IMR-90 (cell line): ENCODE results near the gene PKN3. TPM values are rescaled to one million over a fixed set of nuclear protein-coding genes. Genes with fewer than 3 reads are reported as not detected.

ENCODE experiments used
- ATAC-seq: fragments of 200-7000 bp; cut with Tn5 transposase; 2 replicates; pipeline ENCODE4 v1.9.1; 2020; ENCODE audit warnings: low read depth, mild to moderate bottlenecking, moderate library complexity
- BruUV-seq: library from RNA; stranded (reverse); fragments of 400-500 nt; replicated peaks from 2 replicates; lab custom pipeline; 2021; lab: Mats Ljungman, UMichigan
- CTCF ChIA-PET: fragments of 300-600 bp; formaldehyde crosslinking; extraction: SDS; loops from one replicate; lab custom pipeline; 2021; ENCODE audit warnings: antibody characterized with exemption; lab: Yijun Ruan, JAX
- POLR2A ChIA-PET: fragments of 300-600 bp; sonication (Branson Sonifier 250); formaldehyde crosslinking; loops from one replicate; lab custom pipeline; 2022; ENCODE audit warnings: antibody characterized with exemption; ENCODE audit not compliant: unreplicated experiment; lab: Charles Lee
- DNase-seq: peaks from one replicate; pipeline ENCODE4 v3.0.0; 2013
- H2AFZ ChIP-seq: replicated peaks from 2 replicates; pipeline ENCODE3; 2013; ENCODE audit warnings: low read length, mild to moderate bottlenecking; ENCODE audit not compliant: poor library complexity
- H2AK5ac ChIP-seq: 2 replicates; pipeline ENCODE4 v1.6.1; 2013; ENCODE audit warnings: low read depth, low read length, inconsistent platforms
- H2AK9ac ChIP-seq: replicated peaks from 2 replicates; pipeline ENCODE3; 2013; ENCODE audit warnings: mild to moderate bottlenecking, low read depth, low read length, moderate library complexity; ENCODE audit not compliant: poor library complexity
- H2BK120ac ChIP-seq: 2 replicates; pipeline ENCODE4 v1.6.1; 2013; ENCODE audit warnings: low read depth, low read length, inconsistent platforms
- H2BK15ac ChIP-seq: 3 replicates; pipeline ENCODE4 v1.6.1; 2013; ENCODE audit warnings: low read depth, low read length, inconsistent platforms
- H2BK20ac ChIP-seq: 2 replicates; pipeline ENCODE4 v1.6.1; 2013; ENCODE audit warnings: low read depth, mild to moderate bottlenecking, inconsistent platforms, low read length, moderate library complexity
- H2BK5ac ChIP-seq: 2 replicates; pipeline ENCODE4 v1.6.1; 2013; ENCODE audit warnings: mild to moderate bottlenecking, low read depth, low read length, inconsistent platforms; ENCODE audit not compliant: poor library complexity, severe bottlenecking
- H3K14ac ChIP-seq: replicated peaks from 2 replicates; pipeline ENCODE4 v1.6.1; 2013; ENCODE audit warnings: low read depth, low read length, inconsistent platforms
- H3K18ac ChIP-seq: 2 replicates; pipeline ENCODE4 v1.6.1; 2013; ENCODE audit warnings: low read depth, low read length, control low read depth
- H3K23ac ChIP-seq: 2 replicates; pipeline ENCODE4 v1.6.1; 2013; ENCODE audit warnings: low read depth, low read length, inconsistent platforms
- H3K27ac ChIP-seq: 2 replicates; pipeline ENCODE4 v1.5.1; 2013; ENCODE audit warnings: mild to moderate bottlenecking, control low read depth, low read length; ENCODE audit not compliant: insufficient read depth
- H3K27me3 ChIP-seq: 2 replicates; pipeline ENCODE4 v1.6.1; 2013; ENCODE audit warnings: low read length; ENCODE audit not compliant: control insufficient read depth, insufficient read depth
- H3K36me3 ChIP-seq: 2 replicates; pipeline ENCODE4 v1.6.1; 2013; ENCODE audit warnings: low read length, mixed read lengths; ENCODE audit not compliant: control insufficient read depth, insufficient read depth
- H3K4ac ChIP-seq: 2 replicates; pipeline ENCODE4 v1.6.1; 2013; ENCODE audit warnings: low read depth, low read length, inconsistent platforms
- H3K4me1 ChIP-seq: 2 replicates; pipeline ENCODE4 v1.6.1; 2013; ENCODE audit warnings: low read length, mixed read lengths; ENCODE audit not compliant: control insufficient read depth, insufficient read depth
- H3K4me2 ChIP-seq: 2 replicates; pipeline ENCODE4 v1.6.1; 2013; ENCODE audit warnings: low read depth, mild to moderate bottlenecking, control low read depth, low read length, moderate library complexity
- H3K4me3 ChIP-seq: 2 replicates; pipeline ENCODE4 v1.5.1; 2013; ENCODE audit warnings: low read depth, mild to moderate bottlenecking, control low read depth, low read length, moderate library complexity; ENCODE audit not compliant: insufficient read depth
- H3K56ac ChIP-seq: 2 replicates; pipeline ENCODE4 v1.6.1; 2013; ENCODE audit warnings: low read length, inconsistent platforms; ENCODE audit not compliant: insufficient read depth; ENCODE audit errors: extremely low read depth
- H3K79me1 ChIP-seq, 2 experiments: 2 replicates each; pipeline ENCODE4 v1.6.1; 2013; ENCODE audit warnings: low read length in 2 of 2, inconsistent platforms in 1 of 2, low read depth in 1 of 2
- H3K9ac ChIP-seq: 2 replicates; pipeline ENCODE4 v1.6.1; 2013; ENCODE audit warnings: low read depth, low read length, control low read depth
- H3K9me1 ChIP-seq: 2 replicates; pipeline ENCODE4 v1.6.1; 2013; ENCODE audit warnings: low read length, inconsistent platforms; ENCODE audit not compliant: insufficient read depth
- H3K9me3 ChIP-seq: 2 replicates; pipeline ENCODE4 v1.6.1; 2013; ENCODE audit warnings: low read length; ENCODE audit not compliant: control insufficient read depth, insufficient read depth
- H4K20me1 ChIP-seq: 2 replicates; pipeline ENCODE4 v1.6.1; 2013; ENCODE audit warnings: low read length, inconsistent platforms; ENCODE audit not compliant: insufficient read depth
- H4K5ac ChIP-seq: 2 replicates; pipeline ENCODE4 v1.6.1; 2013; ENCODE audit warnings: mild to moderate bottlenecking, low read depth, low read length, control low read depth
- H4K8ac ChIP-seq, 2 experiments: 2 replicates each; pipeline ENCODE4 v1.6.1; 2013; ENCODE audit warnings: low read depth in 2 of 2, low read length in 2 of 2, control low read depth in 1 of 2, inconsistent platforms in 1 of 2
- H4K91ac ChIP-seq: 2 replicates; pipeline ENCODE4 v1.6.1; 2013; ENCODE audit warnings: low read depth, low read length, inconsistent platforms; ENCODE audit not compliant: insufficient read depth
- ELK1 ChIP-seq: fragments of 150-350 bp; IDR thresholded peaks from 2 replicates; pipeline ENCODE4 v1.6.1; 2016; ENCODE audit warnings: low read depth, mild to moderate bottlenecking, low read length, moderate library complexity, borderline replicate concordance
- FOS ChIP-seq: fragments of 150-350 bp; IDR thresholded peaks from 2 replicates; pipeline ENCODE4 v1.6.1; 2016; ENCODE audit warnings: low read depth, low read length
- WGBS, 2 experiments: methylation state at CpG; one replicate each; pipeline versions ENCODE4 v1.1.5 to v1.1.7; 2013; ENCODE audit warnings: missing lambda C conversion rate in 2 of 2; ENCODE audit not compliant: insufficient read length in 1 of 2; ENCODE audit errors: extremely low coverage in 2 of 2; 5-methylcytosine and 5-hydroxymethylcytosine counted together
- dilution Hi-C: fragments of 300-500 bp; cut with HindIII; formaldehyde crosslinking; loops from one replicate; pipeline ENCODE4 v1.14.3; 2018; ENCODE audit warnings: low sequenced_read_pairs; ENCODE audit not compliant: unreplicated experiment
- in situ Hi-C: fragments of 300-500 bp; cut with MboI; formaldehyde crosslinking; loops from 3 replicates; pipeline ENCODE4 v1.14.3; 2019; ENCODE audit warnings: low sequenced_read_pairs, inconsistent platforms, mixed read lengths
- intact Hi-C: fragments of 100-400 bp; cut with micrococcal nuclease; formaldehyde crosslinking; loops from 2 replicates; pipeline ENCODE4 v1.10.0; 2022
- polyA plus RNA-seq, 3 experiments: library from polyadenylated mRNA; depleted of rRNA; stranded (reverse); fragments of >200 nt; gene quantifications; 2 replicates each; pipeline ENCODE4 v1.2.3, GENCODE V29; 2012; ENCODE audit warnings: low replicate concordance in 1 of 3
- total RNA-seq: library from RNA; depleted of rRNA; stranded (reverse); fragments of >200 nt; gene quantifications from 2 replicates; pipeline ENCODE4 v1.2.3, GENCODE V29; 2012

PKN3 gene
- total and polyA plus RNA-seq, 2 of the 4 experiments (the other 2 are of a cell fraction), result 1.6 to 3.8 TPM

GRCh38 chr9:128707446-128707845 lies 5.1 kb downstream of the PKN3 start:
- Histone ChIP-seq H3K4me2 (no peak overlapping the region), H3K9me3 (no peaks in the 10 kb centered on the region), H2BK15ac (no peak overlapping the region), H3K36me3 (no peaks in the 10 kb centered on the region), H3K79me1 (peaks cover 0 to 9% of the 10 kb centered on the region in 2 experiments; a peak in 2 of 4 replicates), H2BK20ac (no peak overlapping the region), H3K23ac (no peak overlapping the region), H4K20me1 (no peaks in the 10 kb centered on the region), H2AFZ (no peak overlapping the region), H3K4me1 (no peaks in the 10 kb centered on the region), H4K5ac (no peak overlapping the region), H3K4me3 (no peak overlapping the region), H3K4ac (no peak overlapping the region), H3K27me3 (no peaks in the 10 kb centered on the region), H3K56ac (no peak overlapping the region), H3K18ac (no peak overlapping the region), H3K9me1 (peaks cover 3% of the 10 kb centered on the region; the same call in 1 of the 2 replicates), H3K27ac (no peak overlapping the region), H2AK9ac (no peak overlapping the region), H3K9ac (no peak overlapping the region), H2AK5ac (no peak overlapping the region), H3K14ac (no peak overlapping the region), H2BK5ac (no peak overlapping the region), H2BK120ac (no peak overlapping the region), H4K91ac (no peak overlapping the region), H4K8ac (no peak overlapping the region)
- ATAC-seq, result no peak
- 100% methylated on average over 2 of the region's 8 CpGs; no CpG with 5 or more reads in 1 of the 2 experiments for WGBS, 2 experiments
- no peak for DNase-seq
- CTCF ChIA-PET, result no interaction called here
- no TSS peak for BruUV-seq
- POLR2A ChIA-PET, result no interaction called here
- TF ChIP-seq ELK1, result no peak
- TF ChIP-seq FOS, result no peak
- intact Hi-C loops (no loop called here), dilution Hi-C loops (no loop called here), in situ Hi-C loops (no loop called here)
